Measurements from ENCODE around the gene GRK4.
"Not testable (repeated sequence)": the region's sequence is repeated elsewhere in the genome, so short reads cannot be mapped to it uniquely, and the experiment has no call there.

Gene GRK4

DNA sequence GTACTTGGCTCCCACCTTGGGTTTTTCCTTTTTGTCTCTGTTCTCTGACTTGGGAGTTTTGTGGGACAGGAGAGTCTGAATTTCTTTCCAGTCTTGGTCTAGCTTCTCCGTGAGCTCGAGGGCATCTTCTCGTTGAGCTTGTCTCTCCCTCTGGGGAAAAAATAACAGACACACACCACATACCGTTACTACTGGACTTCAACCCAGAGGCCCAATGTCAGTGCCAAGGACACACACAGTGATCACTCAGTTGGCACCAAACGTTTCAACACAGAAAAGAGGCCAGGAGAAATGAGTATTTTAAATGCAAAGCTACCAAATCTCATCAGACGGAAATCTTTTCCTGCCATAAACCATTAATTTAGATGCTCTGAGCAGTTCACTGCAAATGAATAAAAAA lies 9.9 kb upstream of the GRK4 start:
- no peak overlapping the region for H3K9ac ChIP-seq
- TF ChIP-seq, protein P1, sequence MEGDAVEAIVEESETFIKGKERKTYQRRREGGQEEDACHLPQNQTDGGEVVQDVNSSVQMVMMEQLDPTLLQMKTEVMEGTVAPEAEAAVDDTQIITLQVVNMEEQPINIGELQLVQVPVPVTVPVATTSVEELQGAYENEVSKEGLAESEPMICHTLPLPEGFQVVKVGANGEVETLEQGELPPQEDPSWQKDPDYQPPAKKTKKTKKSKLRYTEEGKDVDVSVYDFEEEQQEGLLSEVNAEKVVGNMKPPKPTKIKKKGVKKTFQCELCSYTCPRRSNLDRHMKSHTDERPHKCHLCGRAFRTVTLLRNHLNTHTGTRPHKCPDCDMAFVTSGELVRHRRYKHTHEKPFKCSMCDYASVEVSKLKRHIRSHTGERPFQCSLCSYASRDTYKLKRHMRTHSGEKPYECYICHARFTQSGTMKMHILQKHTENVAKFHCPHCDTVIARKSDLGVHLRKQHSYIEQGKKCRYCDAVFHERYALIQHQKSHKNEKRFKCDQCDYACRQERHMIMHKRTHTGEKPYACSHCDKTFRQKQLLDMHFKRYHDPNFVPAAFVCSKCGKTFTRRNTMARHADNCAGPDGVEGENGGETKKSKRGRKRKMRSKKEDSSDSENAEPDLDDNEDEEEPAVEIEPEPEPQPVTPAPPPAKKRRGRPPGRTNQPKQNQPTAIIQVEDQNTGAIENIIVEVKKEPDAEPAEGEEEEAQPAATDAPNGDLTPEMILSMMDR (IDR thresholded peaks at IDR 0.05): no peak
- no peak overlapping the region for H3K27ac ChIP-seq
- no peaks in the 10 kb centered on the region for H3K27me3 ChIP-seq (ENCODE audit: control insufficient read depth, insufficient read depth, low read length)
- no peak overlapping the region for H3K4me3 ChIP-seq (ENCODE audit: low read depth, low read length)
- no peaks in the 10 kb centered on the region for H3K4me1 ChIP-seq
- H2AFZ ChIP-seq: no peak overlapping the region
- H3K36me3 ChIP-seq (ENCODE audit: control insufficient read depth, insufficient read depth, low read length): no peaks in the 10 kb centered on the region
- H3K4me2 ChIP-seq (ENCODE audit: low read length): no peak overlapping the region
- H3K9me3 ChIP-seq (ENCODE audit: control insufficient read depth, low read length): no peaks in the 10 kb centered on the region
- no peaks in the 10 kb centered on the region for H3K79me2 ChIP-seq

DNA sequence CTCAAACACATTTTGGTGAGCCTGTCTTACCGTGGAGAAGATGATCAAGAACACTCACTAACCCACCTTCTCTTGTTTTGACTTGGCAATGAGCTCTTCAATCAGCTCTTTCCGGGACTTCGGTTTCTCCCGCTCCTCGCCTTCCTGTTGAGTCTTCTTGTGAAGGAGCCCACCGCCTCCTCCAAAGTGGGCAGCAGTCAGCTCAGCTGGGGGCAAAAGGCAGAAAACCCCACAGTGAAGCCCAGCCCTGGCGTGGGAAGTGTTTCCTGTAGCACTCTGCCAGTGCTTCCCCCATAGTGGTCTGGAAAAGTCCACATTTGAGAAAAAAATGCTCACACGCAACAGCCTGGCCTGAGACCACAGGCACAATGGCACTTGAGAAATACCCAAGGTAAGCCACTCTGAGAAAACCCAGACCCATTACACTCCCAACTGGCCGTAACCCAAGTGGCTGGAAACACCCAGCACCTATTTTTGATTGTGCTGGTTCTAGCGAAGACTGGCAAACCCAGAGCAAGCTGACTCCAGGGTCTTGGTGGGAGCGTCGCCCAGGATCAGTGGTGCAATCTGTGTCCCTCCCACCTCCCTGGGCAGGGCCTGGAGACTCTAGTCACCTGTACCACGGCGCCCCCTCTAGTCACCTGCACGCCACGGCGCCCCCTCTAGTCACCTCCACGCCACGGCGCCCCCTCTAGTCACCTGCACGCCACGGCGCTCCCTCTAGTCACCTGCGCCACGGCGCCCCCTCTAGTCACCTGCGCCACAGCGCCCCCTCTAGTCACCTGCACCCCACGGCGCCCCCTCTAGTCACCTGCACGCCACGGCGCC lies 8.8 kb upstream of the GRK4 start:
- no peaks in the 10 kb centered on the region for H3K4me1 ChIP-seq
- H3K4me3 ChIP-seq (ENCODE audit: low read depth, low read length): no peak overlapping the region
- H3K79me2 ChIP-seq: no peaks in the 10 kb centered on the region
- H3K4me2 ChIP-seq (ENCODE audit: low read length): no peak overlapping the region
- no peaks in the 10 kb centered on the region for H3K27me3 ChIP-seq (ENCODE audit: control insufficient read depth, insufficient read depth, low read length)
- no peak overlapping the region for H2AFZ ChIP-seq
- no peak overlapping the region for H3K27ac ChIP-seq
- no peaks in the 10 kb centered on the region for H3K36me3 ChIP-seq (ENCODE audit: control insufficient read depth, insufficient read depth, low read length)
- H3K9me3 ChIP-seq (ENCODE audit: control insufficient read depth, low read length): no peaks in the 10 kb centered on the region
- no peak overlapping the region for H3K9ac ChIP-seq
- TF ChIP-seq, protein P1 (IDR thresholded peaks at IDR 0.05): no peak

DNA sequence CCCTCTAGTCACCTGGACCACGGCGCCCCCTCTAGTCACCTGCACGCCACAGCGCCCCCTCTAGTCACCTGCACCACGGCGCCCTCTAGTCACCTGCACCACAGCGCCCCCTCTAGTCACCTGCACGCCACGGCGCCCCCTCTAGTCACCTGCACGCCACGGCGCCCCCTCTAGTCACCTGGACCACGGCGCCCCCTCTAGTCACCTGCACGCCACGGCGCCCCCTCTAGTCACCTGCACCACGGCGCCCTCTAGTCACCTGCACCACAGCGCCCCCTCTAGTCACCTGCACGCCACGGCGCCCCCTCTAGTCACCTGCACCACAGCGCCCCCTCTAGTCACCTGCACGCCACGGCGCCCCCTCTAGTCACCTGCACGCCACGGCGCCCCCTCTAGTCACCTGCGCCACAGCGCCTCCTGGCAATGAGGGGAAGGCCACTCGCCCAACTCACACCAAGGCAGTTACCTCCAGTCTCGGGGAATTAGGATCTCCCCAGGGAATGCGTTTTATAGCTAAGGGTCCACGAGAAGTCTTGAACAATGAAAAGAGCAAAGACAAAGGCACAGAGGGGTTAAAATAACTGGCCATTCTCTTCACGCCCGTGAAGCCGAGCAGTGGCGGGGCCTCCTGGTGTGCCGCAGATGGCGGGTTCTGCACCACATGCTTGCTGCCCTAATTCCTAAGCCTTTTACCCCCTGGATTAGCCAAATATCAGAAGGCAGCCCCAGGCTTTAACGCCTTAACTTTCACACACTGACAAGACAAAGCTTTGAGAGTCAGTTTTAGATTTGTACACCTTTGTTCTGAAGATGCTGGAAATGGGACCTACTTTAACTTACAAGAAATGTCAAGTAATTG lies 8.0 kb upstream of the GRK4 start:
- not testable (repeated sequence) for H3K27ac ChIP-seq; H3K36me3 ChIP-seq (ENCODE audit: control insufficient read depth, insufficient read depth, low read length); H3K4me3 ChIP-seq (ENCODE audit: low read depth, low read length); H3K79me2 ChIP-seq; H3K4me2 ChIP-seq (ENCODE audit: low read length); H2AFZ ChIP-seq; H3K9ac ChIP-seq; H3K9me3 ChIP-seq (ENCODE audit: control insufficient read depth, low read length); H3K27me3 ChIP-seq (ENCODE audit: control insufficient read depth, insufficient read depth, low read length); H3K4me1 ChIP-seq

DNA sequence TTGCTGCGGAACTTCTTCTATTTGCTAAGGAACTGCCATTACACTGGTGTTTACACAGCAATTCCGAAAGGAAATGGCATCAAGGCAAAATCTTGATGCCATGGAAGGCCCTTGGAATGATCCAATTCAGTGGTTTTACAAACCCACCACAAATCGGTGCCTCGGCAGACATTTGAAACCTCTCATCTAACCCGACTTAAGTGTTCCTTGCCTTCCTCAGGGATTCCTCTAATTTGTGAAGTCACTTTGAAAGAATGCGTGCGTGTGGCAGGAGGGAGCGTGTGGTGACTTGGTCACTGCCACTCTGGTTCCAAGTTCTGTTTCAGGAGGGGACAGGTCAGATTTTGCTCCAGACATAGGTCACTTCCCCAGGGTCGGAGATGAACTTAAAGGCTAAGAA lies 4.9 kb upstream of the GRK4 start:
- no peak overlapping the region for H2AFZ ChIP-seq
- no peaks in the 10 kb centered on the region for H3K36me3 ChIP-seq (ENCODE audit: control insufficient read depth, insufficient read depth, low read length)
- H3K9ac ChIP-seq: no peak overlapping the region
- H3K4me3 ChIP-seq (ENCODE audit: low read depth, low read length): no peak overlapping the region
- H3K27me3 ChIP-seq (ENCODE audit: control insufficient read depth, insufficient read depth, low read length): no peaks in the 10 kb centered on the region
- H3K79me2 ChIP-seq: no peaks in the 10 kb centered on the region
- H3K9me3 ChIP-seq (ENCODE audit: control insufficient read depth, low read length): no peaks in the 10 kb centered on the region
- no peak overlapping the region for H3K27ac ChIP-seq
- TF ChIP-seq, protein P1 (IDR thresholded peaks at IDR 0.05): no peak
- H3K4me1 ChIP-seq: peaks cover 3% of the 10 kb centered on the region
- H3K4me2 ChIP-seq (ENCODE audit: low read length): no peak overlapping the region

DNA sequence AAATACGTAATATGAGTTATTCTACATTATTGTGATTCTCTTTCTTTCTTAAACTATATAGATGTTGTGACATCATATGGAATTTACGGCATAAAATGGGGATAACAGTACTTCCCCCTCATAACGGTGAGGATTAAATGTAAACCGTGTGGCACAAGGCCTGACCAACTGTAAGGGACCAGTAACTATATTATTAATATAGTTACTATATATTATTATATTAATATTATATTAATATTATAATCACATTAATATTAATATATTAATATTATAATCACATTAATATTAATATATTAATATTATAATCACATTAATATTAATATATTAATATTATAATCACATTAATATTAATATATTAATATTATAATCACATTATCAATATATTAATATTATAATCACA lies 2.9 kb upstream of the GRK4 start:
- not testable (repeated sequence) for H3K27ac ChIP-seq

More for the DNA sequence above, 2.9 kb upstream of the GRK4 start:
- not testable (repeated sequence) for H3K36me3 ChIP-seq (ENCODE audit: control insufficient read depth, insufficient read depth, low read length); H2AFZ ChIP-seq; H3K79me2 ChIP-seq; H3K4me3 ChIP-seq (ENCODE audit: low read depth, low read length); H3K9me3 ChIP-seq (ENCODE audit: control insufficient read depth, low read length); H3K4me1 ChIP-seq; H3K9ac ChIP-seq; H3K4me2 ChIP-seq (ENCODE audit: low read length); H3K27me3 ChIP-seq (ENCODE audit: control insufficient read depth, insufficient read depth, low read length)
